Cerebellar nuclear complex (tissue), 1 donor: Measurements from ENCODE around the gene CDT1.

Experiments used
- DNase-seq, 2 experiments: peaks; one replicate each; lab custom pipeline; 2025; lab: John Stamatoyannopoulos, UW

Gene CDT1

DNA sequence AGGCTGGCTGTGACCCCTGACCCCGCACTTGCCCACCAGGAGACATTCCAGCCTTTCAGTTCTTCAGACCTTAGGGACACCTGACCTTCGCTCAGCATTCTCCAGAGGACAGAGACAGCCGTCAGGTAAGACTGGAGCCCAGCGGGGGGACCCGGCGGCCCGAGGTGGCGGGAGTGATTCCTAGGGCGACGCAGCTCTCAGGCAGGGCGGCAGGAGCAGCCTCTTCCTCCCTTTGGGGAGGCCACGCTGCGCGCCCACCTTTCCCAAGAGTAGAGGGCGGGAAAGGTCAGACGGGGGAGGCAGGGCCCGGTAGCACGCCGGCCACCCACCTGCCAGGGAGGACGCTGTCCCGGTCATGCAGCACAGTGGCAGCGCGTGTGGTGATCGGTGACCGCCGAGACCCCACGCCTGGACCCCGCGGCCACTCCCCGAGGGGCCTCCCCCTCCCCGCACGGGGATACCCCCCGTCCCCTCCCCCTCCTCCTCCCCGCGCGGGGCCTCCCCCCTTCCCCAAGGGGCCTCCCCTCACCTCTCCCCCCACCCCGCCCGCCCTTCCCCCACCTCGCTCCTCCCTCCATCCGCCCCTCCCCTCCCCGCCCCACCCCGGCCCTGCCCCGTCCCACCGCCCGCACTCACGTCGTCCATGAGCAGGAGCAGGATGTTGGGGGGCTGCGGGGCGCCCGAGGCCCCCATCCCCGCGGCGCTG lies 52.7 kb downstream of the CDT1 start:
- no peak for DNase-seq

DNA sequence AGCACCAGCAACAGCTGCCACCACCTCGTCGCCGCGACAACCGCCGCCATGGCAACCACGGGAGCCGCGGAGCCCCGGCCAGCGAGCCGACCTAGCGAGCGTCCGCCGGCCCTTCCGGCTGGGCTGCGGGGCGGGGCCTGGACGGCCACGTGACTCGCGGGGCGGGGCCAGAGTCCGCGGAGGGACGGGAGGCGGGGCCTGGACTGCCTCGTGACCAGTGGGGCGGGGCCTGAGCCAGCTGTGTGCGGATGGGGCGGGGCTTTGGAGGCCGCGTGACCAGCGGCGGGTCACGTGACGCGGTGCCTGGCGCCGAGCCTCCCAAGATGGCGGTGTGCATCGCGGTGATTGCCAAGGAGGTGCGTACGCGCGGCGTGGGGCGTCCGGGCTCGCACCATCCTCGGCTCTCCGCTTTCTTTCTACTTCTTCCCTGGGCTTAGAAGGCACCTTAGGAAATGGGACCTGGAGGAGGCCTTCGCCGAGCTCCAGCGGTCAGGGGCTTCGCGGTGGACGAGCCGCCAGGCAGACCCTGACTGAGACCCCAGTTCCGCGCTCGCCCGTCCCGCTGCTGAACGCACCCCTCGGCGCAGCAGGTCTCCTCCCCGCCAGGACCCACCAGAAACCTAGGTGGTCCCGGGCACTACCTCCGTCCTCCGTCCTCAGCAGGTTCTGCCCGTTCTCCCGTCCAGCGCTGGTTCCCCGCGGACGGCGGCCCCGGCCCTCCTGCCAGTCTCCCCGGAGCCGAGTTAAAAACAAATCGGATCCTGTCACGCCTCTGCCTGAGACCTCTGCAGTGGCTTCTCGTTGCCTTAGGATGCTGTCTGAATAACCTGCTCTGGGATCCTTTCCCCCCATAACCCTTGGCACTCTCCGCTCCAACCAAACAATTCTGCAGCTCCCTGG lies 53.5 kb downstream of the CDT1 start, which contains the start of the genes GALNS and TRAPPC2L:
TSS of gene GALNS (minus strand) at position 120 of the 900 bp plus-strand sequence. CDS start at position 50, 70 bp downstream.
TSS of gene TRAPPC2L (plus strand) at position 300 of the 900 bp plus-strand sequence. CDS start at position 324, 24 bp downstream.
- peak; percentile 90 to 93 for DNase-seq

DNA sequence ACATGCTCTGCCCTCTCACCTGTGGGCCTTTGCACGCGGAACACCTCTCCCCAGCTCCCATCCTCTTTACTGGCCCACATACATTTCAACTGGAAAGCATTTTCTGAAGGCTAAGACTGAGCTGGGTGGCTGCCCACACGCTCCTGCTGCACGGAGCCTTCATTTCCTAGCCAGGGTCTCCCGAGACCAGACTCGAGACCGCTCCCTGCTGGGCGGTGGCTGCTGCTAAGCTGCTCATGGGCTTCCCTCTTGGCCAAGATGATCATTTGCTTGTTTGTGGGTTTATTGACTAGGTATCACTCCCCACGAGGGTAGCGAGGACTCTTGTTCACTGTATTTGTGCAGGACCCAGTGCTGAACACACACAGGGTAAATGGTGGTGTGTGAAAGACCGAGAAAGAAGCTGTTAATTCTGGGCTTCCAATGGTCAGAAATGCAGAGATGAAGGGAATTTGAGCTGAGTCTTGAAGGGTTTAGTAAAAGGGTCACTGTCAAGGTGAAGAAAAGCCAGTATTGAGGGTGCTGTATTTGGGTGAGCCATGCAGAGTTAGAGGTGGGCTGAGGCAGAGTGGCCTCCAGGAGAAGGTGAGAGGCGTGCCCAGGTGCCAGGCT lies 54.2 kb downstream of the CDT1 start:
- no peak for DNase-seq
